ENCODE results near the gene C3orf18. TPM values are rescaled to one million over a fixed set of nuclear protein-coding genes. Genes with fewer than 3 reads are reported as not detected.

Gene C3orf18
- 1 to 10 TPM; 5.1 to 6.2 TPM for total RNA-seq

GRCh38 chr3:50567386-50568167 is at the start of gene C3orf18:
TSS of gene C3orf18 (minus strand) at chr3:50567747. CDS start at chr3:50565699, 2,048 bp downstream.
- H3K4me1 Mint-ChIP-seq (ENCODE audit: low read depth in 2 of 2): peaks cover 32 to 38% of the 10 kb centered on the region in 2 donors
- ATAC-seq (peak; percentile 89 to 91), DNase-seq (ENCODE audit: low spot score) (peak; percentile 98)
- peak within 1 kb of the TSS; percentile 86 to 94 for H3K27ac Mint-ChIP-seq
- H3K27me3 Mint-ChIP-seq: no peaks in the 10 kb centered on the region
- H3K36me3 Mint-ChIP-seq: no peaks in the 10 kb centered on the region
- no peaks in the 10 kb centered on the region for H3K9me3 Mint-ChIP-seq
- H3K4me3 Mint-ChIP-seq: peak within 1 kb of the TSS; percentile 92

GRCh38 chr3:50616770-50617095 is 49.2 kb upstream of the C3orf18 start:
- H3K27ac Mint-ChIP-seq: peak overlapping the region; percentile 95 to 96
- no peaks in the 10 kb centered on the region for H3K36me3 Mint-ChIP-seq

GRCh38 chr3:50616003-50616769 is 48.6 kb upstream of the C3orf18 start:
- Mint-ChIP-seq H3K36me3 (no peaks in the 10 kb centered on the region), H3K4me1 (ENCODE audit: low read depth in 2 of 2) (peaks cover 64% of the 10 kb centered on the region in 2 donors), H3K4me3 (peak overlapping the region; percentile 92), H3K9me3 (no peaks in the 10 kb centered on the region), H3K27me3 (no peaks in the 10 kb centered on the region), H3K27ac (peak overlapping the region; percentile 95 to 96)
- peak; percentile 29 to 48 for ATAC-seq
- DNase-seq (ENCODE audit: low spot score): peak; percentile 88

More at GRCh38 chr3:50616770-50617095, 49.2 kb upstream of the C3orf18 start:
- H3K9me3 Mint-ChIP-seq: no peaks in the 10 kb centered on the region
- peaks cover 62 to 64% of the 10 kb centered on the region in 2 donors for H3K4me1 Mint-ChIP-seq (ENCODE audit: low read depth in 2 of 2)
- H3K4me3 Mint-ChIP-seq: peak overlapping the region; percentile 92
- DNase-seq (ENCODE audit: low spot score): peak; percentile 96
- H3K27me3 Mint-ChIP-seq: no peaks in the 10 kb centered on the region
- ATAC-seq: peak; percentile 78 to 83

GRCh38 chr3:50615190-50615589 is 47.6 kb upstream of the C3orf18 start:
- Mint-ChIP-seq H3K9me3 (no peaks in the 10 kb centered on the region), H3K36me3 (no peaks in the 10 kb centered on the region), H3K4me1 (ENCODE audit: low read depth in 2 of 2) (peaks cover 61 to 63% of the 10 kb centered on the region in 2 donors), H3K27ac (no peak overlapping the region), H3K4me3 (peak overlapping the region; percentile 8), H3K27me3 (no peaks in the 10 kb centered on the region)
- no peak for ATAC-seq
- no peak for DNase-seq (ENCODE audit: low spot score)

- Mint-ChIP-seq H3K4me1 (ENCODE audit: low read depth in 2 of 2) (peaks cover 63 to 70% of the 10 kb centered on the region in 2 donors), H3K4me3 (peak overlapping the region; percentile 91), H3K27me3 (no peaks in the 10 kb centered on the region), H3K9me3 (no peaks in the 10 kb centered on the region), H3K27ac (peak overlapping the region; percentile 99), H3K36me3 (peaks cover 15% of the 10 kb centered on the region)
- DNase-seq (ENCODE audit: low spot score) (no peak), ATAC-seq (no peak)
These were observed 45.7 kb upstream of the C3orf18 start for GRCh38 chr3:50612970-50613846.

- no peaks in the 10 kb centered on the region for H3K27me3 Mint-ChIP-seq
- peaks cover 65 to 73% of the 10 kb centered on the region in 2 donors for H3K4me1 Mint-ChIP-seq (ENCODE audit: low read depth in 2 of 2)
- DNase-seq (ENCODE audit: low spot score) (no peak), ATAC-seq (no peak)
- H3K9me3 Mint-ChIP-seq: no peaks in the 10 kb centered on the region
- peak overlapping the region; percentile 99 for H3K27ac Mint-ChIP-seq
- peaks cover 20% of the 10 kb centered on the region for H3K36me3 Mint-ChIP-seq
- peak overlapping the region; percentile 91 for H3K4me3 Mint-ChIP-seq
These were observed 44.8 kb upstream of the C3orf18 start for GRCh38 chr3:50612234-50612882.

GRCh38 chr3:50611464-50612233 is 44.1 kb upstream of the C3orf18 start, which contains the start of gene CISH:
TSS of gene CISH (minus strand) at chr3:50611774. CDS start at chr3:50611650, 124 bp downstream.
- H3K4me1 Mint-ChIP-seq (ENCODE audit: low read depth in 2 of 2): peaks cover 67 to 80% of the 10 kb centered on the region in 2 donors
- H3K27me3 Mint-ChIP-seq: no peaks in the 10 kb centered on the region
- H3K4me3 Mint-ChIP-seq: peak within 1 kb of the TSS; percentile 91
- peak; percentile 99 for DNase-seq (ENCODE audit: low spot score)
- peak within 1 kb of the TSS; percentile 99 for H3K27ac Mint-ChIP-seq
- peak; percentile 86 to 90 for ATAC-seq
- peaks cover 20% of the 10 kb centered on the region for H3K36me3 Mint-ChIP-seq
- no peaks in the 10 kb centered on the region for H3K9me3 Mint-ChIP-seq

- peaks cover 66 to 80% of the 10 kb centered on the region in 2 donors for H3K4me1 Mint-ChIP-seq (ENCODE audit: low read depth in 2 of 2)
- H3K4me3 Mint-ChIP-seq: peak overlapping the region; percentile 91
- ATAC-seq (no peak), DNase-seq (ENCODE audit: low spot score) (no peak)
- no peaks in the 10 kb centered on the region for H3K9me3 Mint-ChIP-seq
- H3K27ac Mint-ChIP-seq: peak overlapping the region; percentile 99
- no peaks in the 10 kb centered on the region for H3K27me3 Mint-ChIP-seq
- H3K36me3 Mint-ChIP-seq: peaks cover 24% of the 10 kb centered on the region
These were observed 43.5 kb upstream of the C3orf18 start for GRCh38 chr3:50610992-50611463.

GRCh38 chr3:50610181-50610971 is 42.8 kb upstream of the C3orf18 start:
- ATAC-seq: no peak
- peak overlapping the region; percentile 91 for H3K4me3 Mint-ChIP-seq
- peaks cover 30% of the 10 kb centered on the region for H3K36me3 Mint-ChIP-seq
- H3K27me3 Mint-ChIP-seq: no peaks in the 10 kb centered on the region
- peak overlapping the region; percentile 99 for H3K27ac Mint-ChIP-seq
- peaks cover 68 to 80% of the 10 kb centered on the region in 2 donors for H3K4me1 Mint-ChIP-seq (ENCODE audit: low read depth in 2 of 2)
- no peak for DNase-seq (ENCODE audit: low spot score)
- H3K9me3 Mint-ChIP-seq: no peaks in the 10 kb centered on the region

GRCh38 chr3:50609763-50610085 is 42.2 kb upstream of the C3orf18 start:
- no peak for ATAC-seq
- Mint-ChIP-seq H3K36me3 (peaks cover 34% of the 10 kb centered on the region), H3K9me3 (no peaks in the 10 kb centered on the region), H3K27me3 (no peaks in the 10 kb centered on the region), H3K4me1 (ENCODE audit: low read depth in 2 of 2) (peaks cover 72 to 85% of the 10 kb centered on the region in 2 donors), H3K27ac (peak overlapping the region; percentile 99), H3K4me3 (peak overlapping the region; percentile 91)
- no peak for DNase-seq (ENCODE audit: low spot score)

GRCh38 chr3:50609071-50609762 is 41.7 kb upstream of the C3orf18 start:
- Mint-ChIP-seq H3K27ac (peak overlapping the region; percentile 99), H3K27me3 (no peaks in the 10 kb centered on the region), H3K36me3 (peaks cover 35% of the 10 kb centered on the region), H3K9me3 (no peaks in the 10 kb centered on the region), H3K4me3 (peak overlapping the region; percentile 91), H3K4me1 (ENCODE audit: low read depth in 2 of 2) (peaks cover 70 to 84% of the 10 kb centered on the region in 2 donors)
- ATAC-seq (no peak), DNase-seq (ENCODE audit: low spot score) (no peak)

Data from natural killer cell treated with Interleukin-12 subunit alpha and Interleukin-12 subunit beta and Interleukin-15 and Interleukin-18, amount 100 ng/mL, for 72 hours (primary cell).